Superior temporal gyrus (tissue), 1 donor: ENCODE measurements around the gene CDC5L.
"Not testable (repeated sequence)": the region's sequence is repeated elsewhere in the genome, so short reads cannot be mapped to it uniquely, and the experiment has no call there.

Source experiments
- DNase-seq: peaks from one replicate; pipeline ENCODE4 v3.0.0-alpha.2; 2016; ENCODE audit errors: extremely low spot score

Gene CDC5L

DNA sequence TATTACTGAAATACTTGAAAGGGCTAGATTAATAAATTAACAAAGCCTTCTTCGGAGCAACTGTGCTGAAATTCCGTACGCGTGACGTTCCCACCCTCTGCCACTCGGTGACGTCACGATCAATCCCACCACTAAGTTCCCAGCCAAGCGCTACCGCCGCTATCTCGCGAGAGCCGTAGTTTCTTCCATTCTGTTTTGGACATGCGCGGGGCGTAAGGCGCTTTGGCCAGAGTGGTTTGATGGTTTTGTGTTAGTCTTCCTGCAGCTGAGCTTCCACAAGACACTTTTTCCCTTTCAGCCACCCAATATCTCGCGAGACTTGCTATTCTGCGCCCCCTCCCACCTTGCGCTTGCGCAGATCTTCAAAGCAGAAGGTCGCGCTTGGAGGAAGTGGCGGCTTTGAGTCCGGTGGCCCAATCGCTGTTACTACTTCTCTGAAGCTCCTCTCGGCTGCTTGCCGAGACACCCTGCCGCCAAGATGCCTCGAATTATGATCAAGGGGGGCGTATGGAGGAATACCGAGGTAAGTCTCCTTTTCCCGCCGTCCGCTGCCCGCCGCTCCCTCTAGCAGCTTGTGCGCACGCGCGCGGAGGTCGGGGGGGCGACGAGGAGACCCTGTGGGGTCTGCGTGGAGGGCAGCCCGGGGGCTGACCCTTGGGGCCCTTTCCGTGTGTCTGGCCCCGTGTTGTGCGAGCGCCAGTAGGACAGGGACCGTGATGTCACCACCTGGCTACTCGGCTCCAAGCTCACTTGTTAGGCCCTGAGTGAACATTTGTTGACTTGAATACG, at the start of gene CDC5L:
Gene CDC5L, plus strand, starts transcription at position 361 of the 789 bp plus-strand sequence. Its CDS starts 118 bp downstream, at position 479.
- DNase-seq: peak; percentile 98

DNA sequence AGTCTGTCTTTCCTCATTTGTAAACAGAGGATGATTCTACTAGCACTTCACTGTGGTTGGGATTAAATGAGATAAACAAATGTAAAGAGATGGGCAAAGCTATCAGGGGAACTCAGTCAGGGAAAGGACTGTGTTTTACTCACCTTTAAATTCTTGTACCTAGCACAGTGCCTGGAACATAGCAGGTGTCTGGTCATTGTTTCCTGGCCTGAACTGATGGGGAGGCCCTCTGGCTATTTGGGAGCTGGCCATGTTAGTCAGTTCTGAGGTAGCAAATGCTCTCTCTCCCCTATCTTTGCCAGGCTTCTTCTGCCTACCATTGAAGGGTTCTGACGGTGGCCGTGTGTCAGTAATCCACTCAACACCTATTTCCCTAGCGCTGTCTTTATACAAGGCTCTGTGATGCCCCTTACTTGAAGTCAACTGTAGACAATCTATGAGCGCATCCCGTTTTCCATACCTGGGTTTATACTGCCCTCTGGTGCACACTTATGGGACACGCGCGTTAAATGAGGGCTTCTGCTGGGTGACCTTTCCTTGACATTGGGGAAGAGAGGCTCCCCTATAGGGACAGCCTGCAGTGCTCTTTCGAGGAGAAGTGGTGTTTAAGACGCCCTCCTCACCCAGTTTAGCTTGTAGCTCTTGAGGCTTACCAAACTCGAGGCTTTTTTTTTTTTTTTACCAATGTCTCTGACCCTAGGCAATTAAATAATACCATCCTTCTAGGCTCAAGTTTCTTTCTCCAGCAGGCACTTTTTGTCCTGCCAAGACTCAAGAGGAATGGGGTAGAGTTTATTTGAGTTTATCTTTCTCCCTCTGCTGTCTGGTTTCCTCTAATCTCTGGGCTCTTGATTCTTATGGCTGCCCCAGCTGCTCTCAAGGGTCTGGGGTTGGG, 49.0 kb upstream of the CDC5L start:
- DNase-seq: peak; percentile 88

DNA sequence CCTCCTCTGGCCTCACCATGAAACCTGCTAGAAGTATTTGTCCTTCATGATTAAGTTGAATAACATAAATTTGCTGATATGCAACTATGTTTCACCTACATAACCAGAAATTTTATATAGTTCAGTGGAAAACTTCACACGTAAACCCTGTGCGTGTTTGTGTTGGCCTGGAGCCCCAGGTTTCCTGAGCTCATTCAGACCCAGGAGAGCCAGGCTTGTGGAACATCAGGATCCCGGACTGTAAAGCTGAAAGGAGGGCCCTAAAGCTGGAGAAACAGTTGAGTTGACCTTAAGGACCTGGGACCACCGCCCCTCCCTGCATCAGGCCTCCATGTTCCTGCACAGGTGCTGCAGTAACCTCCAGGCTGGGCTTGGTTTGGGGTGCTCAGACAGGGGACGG, 48.2 kb upstream of the CDC5L start:
- DNase-seq: no peak

DNA sequence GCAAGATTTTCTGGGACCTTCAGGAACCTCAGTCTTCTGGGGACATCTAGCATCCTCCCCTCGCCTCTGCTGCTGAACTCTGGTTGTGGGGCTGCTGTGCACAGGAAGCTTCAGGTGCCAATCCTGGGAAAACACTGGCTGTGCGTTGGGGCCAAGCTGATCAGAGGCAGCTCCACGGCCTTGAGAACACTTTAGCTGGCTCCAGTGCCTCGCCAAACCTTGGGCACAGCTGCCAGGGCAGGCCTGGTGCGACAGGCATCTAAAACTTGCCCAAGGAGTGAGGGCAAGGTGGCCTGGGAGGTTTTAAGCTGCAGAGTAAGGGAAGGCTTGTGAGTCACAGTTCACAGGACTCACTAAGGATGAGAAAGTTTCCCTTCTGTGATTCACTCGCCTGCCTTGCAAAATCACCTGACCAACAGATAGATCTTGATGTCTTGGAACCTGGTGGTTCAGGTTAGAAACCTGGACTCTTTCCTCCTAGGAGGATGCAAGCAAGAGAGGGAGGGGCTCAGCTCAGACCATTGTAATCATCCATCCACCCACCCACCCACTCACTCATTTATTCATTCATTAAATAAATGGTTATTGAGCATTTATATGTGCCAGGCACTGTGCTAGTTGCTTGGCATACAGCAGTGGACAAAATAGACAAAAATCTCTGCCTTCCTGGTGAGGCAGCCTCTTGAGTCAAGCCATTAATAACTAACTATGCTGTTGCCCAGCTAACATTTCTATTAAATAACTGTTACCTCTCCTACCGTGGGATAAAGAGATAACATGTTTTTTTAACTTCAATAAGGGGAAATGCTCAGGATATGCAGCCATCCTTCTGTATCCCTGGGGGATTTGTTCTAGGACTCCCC, 47.5 kb upstream of the CDC5L start:
- no peak for DNase-seq

DNA sequence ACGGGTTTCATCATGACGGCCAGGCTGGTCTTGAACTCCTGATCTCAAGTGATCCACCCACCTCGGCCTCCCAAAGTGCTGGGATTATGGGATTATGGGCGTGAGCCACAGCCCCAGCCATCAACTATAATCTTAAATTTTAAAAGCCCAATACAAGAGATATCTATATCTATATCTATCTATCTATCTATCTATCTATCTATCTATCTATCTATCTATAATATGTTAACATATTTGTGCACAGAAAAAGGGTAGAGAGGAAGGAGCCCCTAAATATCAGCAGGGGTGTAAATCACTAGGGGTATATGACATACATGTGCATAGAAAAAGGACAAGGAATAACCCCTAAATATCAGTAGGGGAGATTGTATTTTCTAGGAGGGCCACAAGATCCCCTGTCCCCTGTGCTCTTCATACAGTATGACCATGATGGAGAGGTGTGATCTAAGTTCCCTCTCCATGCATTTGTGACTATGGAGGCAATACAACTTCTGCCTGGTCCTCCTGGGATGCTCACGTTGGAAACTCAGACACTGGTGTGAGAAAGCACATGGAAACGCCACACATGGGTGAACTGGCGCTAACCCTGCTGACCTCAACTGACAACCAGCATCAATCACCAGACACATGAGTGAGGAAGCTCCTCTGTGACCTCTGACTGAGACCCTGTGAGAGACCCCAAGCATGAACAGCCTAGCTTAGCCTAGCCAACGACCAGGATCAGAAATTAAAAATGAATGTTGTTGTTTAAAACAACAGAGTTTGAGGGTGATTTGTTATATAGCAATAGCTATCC, 46.2 kb upstream of the CDC5L start:
- no peak for DNase-seq

DNA sequence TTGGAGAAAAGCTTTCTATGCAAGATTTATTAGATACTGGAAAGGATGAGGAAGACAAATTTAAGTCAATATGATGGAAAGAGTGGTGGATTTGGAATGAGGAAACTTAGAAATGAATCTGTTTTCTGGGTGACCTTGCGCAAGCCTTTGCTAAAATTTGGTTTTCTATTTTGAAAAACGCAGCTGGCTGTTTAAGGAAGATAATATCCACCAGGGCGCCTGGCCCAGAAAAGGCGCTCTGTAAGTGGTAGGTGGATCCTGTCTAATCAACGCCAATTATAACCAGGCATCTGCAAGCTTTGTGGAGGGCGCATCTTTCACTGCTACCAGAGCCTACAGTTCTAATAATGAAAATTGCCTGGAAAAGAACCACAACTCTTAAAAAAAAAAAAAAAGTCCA, 45.5 kb upstream of the CDC5L start:
- peak; percentile 57 for DNase-seq

DNA sequence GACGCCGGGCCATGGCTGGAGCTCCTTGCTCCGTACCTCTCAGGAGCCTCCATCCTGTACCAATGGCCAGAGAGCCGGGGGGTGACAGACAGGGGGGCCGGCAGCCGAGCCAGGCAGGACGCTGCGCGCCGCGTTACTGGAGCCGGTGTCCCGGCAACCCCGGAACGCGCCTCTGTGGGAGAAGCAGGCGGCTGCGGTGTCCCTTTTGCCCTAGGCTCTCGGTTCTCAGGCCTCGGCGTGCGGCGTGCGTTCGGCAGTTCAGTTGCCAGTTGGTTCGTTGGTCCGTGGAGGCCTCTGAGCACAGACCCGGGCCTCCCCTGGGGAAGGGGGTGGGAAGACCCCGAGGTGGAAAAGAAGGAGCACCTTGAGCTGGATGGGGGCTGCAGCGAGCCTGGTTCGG, 45.0 kb upstream of the CDC5L start, which contains the start of gene SPATS1:
Gene SPATS1, plus strand, starts transcription at position 162 of the 400 bp plus-strand sequence. CDS start 446 bp downstream, outside the sequence.
- no peak for DNase-seq

DNA sequence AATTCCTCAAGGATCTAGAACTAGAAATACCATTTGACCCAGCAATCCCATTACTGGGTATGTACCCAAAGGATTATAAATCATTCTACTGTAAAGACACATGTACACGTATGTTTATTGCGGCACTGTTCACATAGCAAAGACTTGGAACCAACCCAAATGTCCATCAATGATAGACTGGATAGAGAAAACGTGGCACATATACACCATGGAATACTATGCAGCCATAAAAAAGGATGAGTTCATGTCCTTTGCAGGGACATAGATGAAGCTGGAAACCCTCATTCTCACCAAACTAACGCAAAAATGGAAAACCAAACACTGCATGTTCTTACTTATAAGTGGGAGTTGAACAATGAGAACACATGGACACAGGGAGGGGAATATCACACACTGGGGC, 40.7 kb upstream of the CDC5L start:
- not testable (repeated sequence) for DNase-seq

DNA sequence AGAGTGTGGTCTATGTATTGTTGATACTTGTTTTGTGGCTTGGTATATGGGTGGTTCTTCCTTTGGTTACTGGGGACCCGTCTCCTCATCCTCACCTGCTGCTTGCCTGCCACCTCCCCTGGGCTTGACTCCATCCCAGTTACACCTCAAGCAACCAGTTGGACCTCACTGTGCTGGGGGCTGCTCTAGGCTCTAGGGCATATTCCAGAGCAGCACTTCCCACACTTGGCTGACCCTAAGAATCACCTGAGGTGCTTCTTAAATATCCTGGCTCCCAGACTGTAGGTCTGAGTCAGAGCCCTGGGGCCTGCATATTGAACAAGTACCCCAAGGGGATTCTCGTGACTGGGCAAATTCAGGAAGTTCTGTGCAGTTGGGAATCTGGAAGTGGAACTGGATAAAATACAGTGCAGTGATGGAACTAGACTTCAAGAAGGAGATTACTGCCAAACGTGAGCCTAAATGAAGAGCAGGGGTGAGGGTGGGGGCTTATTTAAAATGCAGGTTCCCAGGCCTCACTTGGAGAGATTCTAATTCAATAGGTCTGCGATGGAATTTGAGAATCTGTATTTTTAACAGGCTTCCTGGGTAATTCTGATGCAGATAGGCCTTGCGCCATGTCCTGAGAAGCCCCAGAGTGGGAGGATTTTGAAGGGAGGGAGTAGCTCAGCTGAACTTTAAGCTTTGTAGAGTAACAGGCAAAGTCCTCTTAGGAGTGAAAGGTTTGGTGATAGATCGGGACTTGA, 37.4 kb upstream of the CDC5L start:
- DNase-seq: no peak

DNA sequence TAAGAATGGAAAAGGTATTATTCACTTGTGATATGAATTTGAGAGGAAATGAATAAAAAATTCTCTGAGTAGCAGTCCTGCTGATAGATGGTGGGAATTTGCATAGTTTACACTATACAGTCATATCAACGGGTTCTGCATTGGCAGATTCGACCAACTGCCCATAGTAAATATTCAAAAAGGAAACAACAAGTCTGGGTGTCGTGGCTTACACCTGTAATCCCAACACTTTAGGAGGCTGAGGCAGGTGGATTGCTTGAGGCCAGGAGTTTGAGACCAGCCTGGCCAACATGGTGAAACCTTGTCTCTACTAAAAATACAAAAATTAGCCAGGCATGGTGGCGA, 36.9 kb upstream of the CDC5L start:
- DNase-seq: not testable (repeated sequence)

DNA sequence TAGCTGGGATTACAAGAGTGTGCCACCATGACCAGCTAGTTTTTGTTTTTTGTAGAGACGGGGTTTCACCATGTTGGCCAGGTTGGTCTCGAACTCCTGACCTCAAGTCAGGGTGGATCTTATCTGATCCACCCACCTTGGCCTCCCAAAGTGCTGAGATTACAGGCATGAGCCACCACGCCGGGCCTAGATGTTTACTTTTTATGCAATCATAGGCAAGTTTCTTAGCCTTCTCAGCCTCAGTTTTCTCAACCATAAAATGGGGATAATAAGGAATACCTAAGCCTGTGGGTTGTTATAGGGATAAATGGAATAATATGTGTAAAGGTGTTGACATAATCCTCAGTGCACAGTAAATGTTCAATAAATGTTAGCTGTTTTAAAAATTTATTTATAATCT, 35.2 kb upstream of the CDC5L start:
- no peak for DNase-seq

DNA sequence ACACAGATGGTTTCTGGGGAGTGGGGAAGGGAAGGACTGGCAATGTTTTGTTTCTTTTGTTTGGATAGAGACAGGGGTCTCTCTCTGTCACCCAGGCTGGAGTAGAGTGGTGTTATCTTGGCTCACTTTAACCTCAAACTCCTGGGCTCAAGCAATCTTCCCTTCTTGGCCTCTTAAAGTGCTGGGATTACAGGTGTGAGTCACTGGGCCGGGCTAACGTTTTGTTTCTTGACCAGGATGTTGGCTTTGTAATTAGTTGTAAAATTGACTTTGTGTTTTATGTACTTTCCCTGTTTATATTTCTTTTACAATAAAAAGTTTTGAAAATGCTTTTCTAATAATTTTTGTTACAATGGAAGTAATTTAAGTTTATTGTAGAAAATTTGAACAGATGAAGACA, 34.2 kb upstream of the CDC5L start:
- no peak for DNase-seq

DNA sequence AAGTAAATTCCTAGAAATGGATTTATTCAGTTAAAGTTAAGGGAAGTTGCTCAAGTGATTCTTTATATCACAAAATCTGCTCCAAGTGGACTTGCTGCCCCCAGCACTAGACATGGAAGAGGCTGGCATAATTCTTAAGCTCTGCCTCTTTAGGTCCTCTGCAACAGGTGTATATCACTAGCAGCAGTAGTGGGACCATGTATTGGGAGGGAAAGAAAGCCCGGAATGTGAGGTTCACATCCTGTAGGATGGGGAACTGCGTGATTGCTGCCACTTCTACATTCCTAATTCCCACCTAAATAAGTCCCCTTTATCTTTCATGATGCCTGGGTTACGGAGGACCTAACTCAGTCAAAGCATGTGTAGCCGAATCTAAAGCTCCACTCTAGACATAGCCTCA, 31.9 kb upstream of the CDC5L start:
- DNase-seq: no peak

DNA sequence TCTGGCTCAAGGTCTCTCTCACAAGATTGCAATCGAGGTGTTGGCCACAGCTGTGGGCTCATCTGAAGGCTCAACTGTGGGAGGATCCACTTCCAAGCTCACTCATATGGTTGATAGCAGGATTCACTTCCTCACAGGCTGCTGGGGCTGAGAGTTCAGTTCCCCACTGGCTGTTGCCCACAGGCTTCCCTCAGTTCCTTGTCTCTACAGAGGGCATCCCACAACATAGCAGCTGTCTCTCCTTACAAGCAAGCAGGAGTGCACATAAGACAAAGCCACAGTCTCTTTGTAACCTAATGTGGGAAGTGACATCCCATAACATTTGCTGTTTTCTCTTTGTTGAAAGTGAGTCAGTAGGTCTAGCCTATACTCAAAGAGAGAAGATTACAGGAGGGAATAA, 31.0 kb upstream of the CDC5L start:
- no peak for DNase-seq

DNA sequence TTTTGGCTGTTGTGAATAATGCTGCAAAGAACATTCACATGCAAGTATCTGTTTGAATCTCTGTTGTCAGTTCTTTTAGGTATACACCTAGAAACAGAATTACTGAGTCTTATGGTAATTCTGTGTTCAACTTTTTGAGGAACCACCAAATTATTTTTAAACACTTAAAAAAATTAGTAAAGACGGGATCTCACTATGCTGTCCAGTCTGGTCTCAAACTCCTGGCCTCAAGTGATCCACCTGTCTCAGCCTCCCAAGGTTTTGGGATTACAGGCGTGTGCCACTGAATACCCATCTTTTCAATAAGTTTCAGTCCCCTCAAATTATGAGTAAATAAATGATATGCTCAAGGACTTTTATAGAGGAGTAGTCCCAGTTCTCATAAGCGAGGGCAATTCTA, 27.5 kb upstream of the CDC5L start:
- no peak for DNase-seq

DNA sequence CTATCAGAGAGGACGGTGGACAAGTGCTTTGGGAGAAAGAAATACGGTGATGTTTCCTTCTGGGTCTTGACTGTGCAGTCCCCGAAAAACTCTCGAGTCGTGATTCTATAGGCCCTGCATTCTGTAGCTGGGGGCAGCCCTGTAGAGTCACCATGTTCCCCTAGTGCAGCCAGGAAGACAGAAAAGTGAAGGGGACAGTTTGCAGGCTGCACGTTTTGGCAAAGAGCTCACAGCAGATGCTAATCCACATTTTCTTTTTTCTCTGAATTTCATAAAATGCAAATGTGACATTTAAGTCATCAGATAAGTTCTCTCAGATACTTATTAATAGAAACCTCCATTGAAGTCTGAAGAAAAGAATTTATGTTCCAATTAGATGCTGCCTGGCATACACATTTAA, 25.6 kb upstream of the CDC5L start:
- DNase-seq: peak; percentile 29

DNA sequence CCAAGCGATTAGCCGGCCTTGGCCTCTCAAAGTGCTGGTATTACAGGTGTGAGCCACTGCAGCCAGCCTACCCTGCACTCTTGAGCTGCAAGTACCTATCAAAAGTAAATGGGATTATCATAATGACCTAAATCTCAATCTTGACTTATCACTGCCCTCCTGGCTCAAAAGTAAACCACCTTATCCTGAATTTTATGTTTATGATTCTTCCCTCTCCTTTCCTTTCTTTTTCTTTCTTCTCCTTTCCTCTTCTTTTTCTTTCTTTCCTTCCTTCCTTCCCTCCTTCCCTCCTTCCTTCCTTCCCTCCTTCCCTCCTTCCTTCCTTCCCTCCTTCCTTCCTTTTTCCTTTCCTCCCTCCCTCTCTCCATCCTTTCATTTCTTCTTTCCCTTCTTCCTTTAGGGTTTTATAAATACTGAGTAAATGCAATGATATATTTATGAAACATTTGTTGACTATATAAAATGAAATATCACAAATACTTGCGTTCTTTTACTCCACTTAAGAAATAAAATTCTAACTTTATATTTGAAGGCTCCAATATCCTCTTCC, 24.1 kb upstream of the CDC5L start:
- DNase-seq: no peak

DNA sequence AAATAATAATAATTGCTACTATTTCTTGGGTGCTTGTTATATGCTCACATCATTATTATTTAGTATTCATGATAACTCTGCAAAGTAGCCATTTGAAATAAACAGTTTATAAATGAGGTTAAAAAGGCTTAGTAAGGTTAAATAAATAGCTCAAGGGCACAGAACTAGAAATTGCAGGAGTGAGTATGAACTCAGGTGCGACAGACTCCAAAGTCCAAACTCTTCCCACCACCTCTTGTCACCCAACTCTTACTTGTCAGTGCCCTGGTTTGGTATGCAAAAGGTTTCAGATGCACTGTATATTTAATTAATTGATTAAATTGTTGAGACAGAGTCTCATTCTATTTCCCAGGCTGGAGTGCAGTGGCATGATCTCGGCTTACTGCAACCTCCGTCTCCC, 20.7 kb upstream of the CDC5L start:
- no peak for DNase-seq

DNA sequence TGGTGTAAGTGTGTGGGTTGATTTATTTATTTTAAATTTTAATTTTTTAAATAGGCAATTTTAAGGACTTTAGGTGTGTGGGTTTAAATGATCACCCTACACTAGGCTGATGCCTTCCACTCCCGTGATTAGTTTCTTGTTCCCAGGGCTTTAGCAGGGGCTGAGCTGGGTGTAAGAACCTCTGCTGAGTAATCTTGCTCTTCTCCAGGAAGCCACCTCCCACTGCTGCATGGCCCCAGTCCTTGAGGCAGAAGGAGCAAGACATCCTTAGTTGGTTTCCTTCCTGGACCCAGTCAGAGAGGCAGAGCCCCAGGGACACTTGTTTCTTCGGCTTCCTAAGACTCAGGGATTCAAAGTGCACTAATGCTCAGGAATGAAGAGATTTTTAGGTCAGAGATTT, 19.8 kb upstream of the CDC5L start:
- no peak for DNase-seq

DNA sequence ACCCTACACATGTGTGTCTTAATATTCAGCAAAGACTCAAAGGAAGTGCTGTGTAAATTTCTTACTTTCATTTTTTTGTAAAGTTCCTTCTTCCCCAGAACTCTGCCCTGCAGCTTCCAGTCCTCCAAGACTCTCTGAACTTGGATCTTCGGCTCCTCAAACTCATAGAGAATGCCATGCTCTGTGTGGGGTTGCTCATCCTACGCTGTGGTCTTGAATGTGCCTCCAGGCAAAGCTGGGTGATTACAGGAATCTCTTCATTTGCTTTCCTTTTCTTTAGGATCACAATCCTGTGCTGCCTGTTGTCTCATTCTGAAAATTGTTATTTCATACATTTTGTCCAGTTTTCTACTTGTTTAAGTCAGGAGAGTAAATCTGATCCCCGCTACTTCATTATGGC, 14.5 kb upstream of the CDC5L start:
- no peak for DNase-seq
